Small intestine (tissue), 7 donors: ENCODE results near the gene PUSL1. TPM values are rescaled to one million over a fixed set of nuclear protein-coding genes. Genes with fewer than 3 reads are reported as not detected.
A peak's percentile ranks its signal among the peaks of the same experiment; 100 is the strongest.

Experiments
- DNase-seq, 2 donors: peaks; one replicate each; pipeline versions ENCODE4 v3.0.0 to v3.0.0-alpha.2; 2013
- FAIRE-seq: peaks from 2 replicates; lab custom pipeline; 2012; peaks lifted over from hg19 to GRCh38; lab: Jason Lieb, UNC
- H3K27ac ChIP-seq, 3 donors: one replicate each; pipeline ENCODE4 v1.5.1; 2013; ENCODE audit warnings: low read length in 2 of 3, mild to moderate bottlenecking in 2 of 3, control low read depth in 1 of 3, inconsistent platforms in 1 of 3, low read depth in 1 of 3, moderate library complexity in 1 of 3
- H3K27me3 ChIP-seq, 3 donors: one replicate each; pipeline ENCODE4 v1.6.1; 2013; ENCODE audit warnings: low read length in 3 of 3, inconsistent platforms in 1 of 3; ENCODE audit not compliant: control insufficient read depth in 3 of 3, insufficient read depth in 3 of 3
- H3K36me3 ChIP-seq, 3 donors: one replicate each; pipeline ENCODE4 v1.6.1; 2013; ENCODE audit warnings: low read length in 3 of 3, inconsistent platforms in 1 of 3, low read depth in 1 of 3, mild to moderate bottlenecking in 1 of 3, moderate library complexity in 1 of 3; ENCODE audit not compliant: control insufficient read depth in 3 of 3, insufficient read depth in 2 of 3
- H3K4me1 ChIP-seq, 3 donors: one replicate each; pipeline ENCODE4 v1.6.1; 2013; ENCODE audit warnings: low read length in 2 of 3, inconsistent platforms in 1 of 3, low read depth in 1 of 3, mild to moderate bottlenecking in 1 of 3, moderate library complexity in 1 of 3; ENCODE audit not compliant: control insufficient read depth in 3 of 3, insufficient read depth in 2 of 3
- H3K4me3 ChIP-seq, 3 donors: one replicate each; pipeline ENCODE4 v1.5.1; 2013; ENCODE audit warnings: low read length in 3 of 3, control low read depth in 1 of 3, inconsistent platforms in 1 of 3, low read depth in 1 of 3, mild to moderate bottlenecking in 1 of 3, moderate library complexity in 1 of 3
- H3K9me3 ChIP-seq, 2 donors: one replicate each; pipeline ENCODE4 v1.6.1; 2013; ENCODE audit warnings: low read depth in 1 of 2, low read length in 1 of 2; ENCODE audit not compliant: control insufficient read depth in 2 of 2, insufficient read depth in 1 of 2
- WGBS, 3 donors: extraction: QIAGEN DNeasy Blood & Tissue Kit; methylation state at CpG; one replicate each; pipeline ENCODE4 v1.1.7; 2013; 5-methylcytosine and 5-hydroxymethylcytosine counted together
- polyA plus RNA-seq, 4 donors: library from polyadenylated mRNA; stranded (reverse) in 3 of 4; unstranded in 1 of 4; fragments of 200-250 nt in 3 of 4; fragments of 120-200 nt in 1 of 4; gene quantifications; one replicate each; pipeline versions ENCODE4 v1.2.1 to v1.2.3, GENCODE V29; 2013
- donor health status: healthy with polysubstance abuse.
- donor health status: control.
- donor health status: control.
- donor health status: Bipolar disorder and iron deficiency.
- donor health status: healthy.

Gene PUSL1
- polyA plus RNA-seq, 4 donors: 15.0 to 22.7 (median 18.4) TPM

DNA sequence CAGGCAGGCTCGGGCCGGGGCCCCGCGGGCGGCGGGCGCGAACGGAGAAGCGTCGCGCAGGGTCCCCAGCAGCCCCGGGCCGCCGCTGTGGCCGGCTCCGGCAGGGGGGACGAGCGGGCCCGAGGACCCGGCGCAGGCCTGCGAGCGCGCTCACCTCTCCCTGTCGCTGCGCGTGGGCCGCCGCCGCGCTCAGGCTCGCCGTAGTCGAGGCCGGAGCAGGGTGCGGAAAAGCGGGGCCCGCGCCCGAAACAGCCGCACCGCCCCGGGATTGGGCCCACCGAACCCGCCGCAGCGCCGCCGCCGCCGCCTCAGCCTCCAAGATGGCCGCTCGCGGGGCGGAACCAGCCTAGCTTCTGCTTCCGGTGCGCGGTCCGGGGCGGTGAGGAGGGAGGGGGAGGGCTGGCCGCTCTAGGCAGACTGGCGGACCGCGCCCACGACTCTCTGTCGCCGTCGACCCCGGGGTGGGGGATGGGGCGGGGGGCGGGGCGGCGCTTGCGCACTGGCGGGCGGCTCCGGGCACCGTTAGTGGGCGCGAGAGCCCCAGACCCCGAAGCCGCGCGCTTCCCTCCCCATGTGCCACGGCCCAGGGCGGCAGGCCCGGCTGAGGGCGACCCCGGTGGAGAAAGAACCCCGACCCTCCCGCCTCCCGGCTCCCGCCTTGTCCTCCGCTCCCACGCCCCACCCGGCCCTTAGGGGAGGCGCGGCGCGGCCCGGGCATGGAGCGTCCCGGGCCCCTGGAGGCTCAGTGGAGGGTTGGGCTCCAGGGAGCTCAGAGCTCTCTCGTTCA is 34.7 kb upstream of the PUSL1 start, which contains the start of gene UBE2J2:
Gene UBE2J2 (minus strand): TSS at position 343 of the 787 bp plus-strand sequence. CDS start 5,862 bp downstream, outside the sequence.
- Histone ChIP-seq H3K36me3 (peaks cover 0 to 31% (median 0%) of the 10 kb centered on the region in 3 donors), H3K27ac (peak within 1 kb of the TSS; percentile 19 to 87 (median 86)), H3K27me3 (no peaks in the 10 kb centered on the region), H3K9me3 (no peaks in the 10 kb centered on the region), H3K4me1 (peaks cover 3 to 30% (median 10%) of the 10 kb centered on the region in 3 donors), H3K4me3 (peak within 1 kb of the TSS; percentile 75 to 97 (median 95))
- FAIRE-seq: no peak
- WGBS, 3 donors: 0% methylated on average over 47 to 105 of the region's 105 CpGs
- DNase-seq: peak; percentile 89 to 95

DNA sequence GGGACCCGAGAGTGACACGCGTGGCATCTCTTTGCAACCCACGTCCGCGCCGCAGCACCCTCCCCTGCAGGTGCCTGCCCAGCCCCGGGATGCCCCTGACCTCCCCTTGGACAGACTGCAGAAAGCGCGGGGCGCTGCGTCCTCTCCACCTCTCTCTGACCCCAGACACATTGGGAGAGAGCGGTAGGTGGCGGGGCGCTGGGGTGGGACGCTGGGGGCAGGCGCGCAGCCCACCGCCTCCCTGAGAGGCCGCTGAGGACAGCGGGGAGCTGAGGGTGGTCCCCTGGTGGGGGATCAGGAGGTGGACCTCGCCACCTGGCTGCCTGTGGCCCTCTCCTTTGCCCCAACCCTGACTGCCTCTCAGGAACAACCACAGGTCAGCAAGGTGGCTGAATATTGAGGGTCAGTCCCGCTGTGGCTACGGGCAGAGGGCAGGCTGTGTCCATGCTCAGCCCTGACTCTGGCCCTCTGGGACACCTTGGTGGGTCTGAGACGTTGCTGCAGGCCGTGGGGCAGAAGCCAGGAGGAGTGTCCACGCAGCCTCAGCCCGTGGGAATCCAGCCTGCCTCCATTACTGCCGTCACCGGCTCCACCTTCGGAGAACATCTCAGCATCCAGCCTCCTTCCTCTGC is 34.0 kb upstream of the PUSL1 start:
- H3K4me1 ChIP-seq: peaks cover 3 to 30% (median 10%) of the 10 kb centered on the region in 3 donors
- peak overlapping the region; percentile 70 to 97 (median 75) for H3K4me3 ChIP-seq
- peaks cover 0 to 25% (median 0%) of the 10 kb centered on the region in 3 donors for H3K36me3 ChIP-seq
- WGBS, 3 donors: 22 to 33% (median 25%) methylated on average over 24 to 31 of the region's 31 CpGs
- no peak for DNase-seq
- no peak for FAIRE-seq
- no peaks in the 10 kb centered on the region for H3K9me3 ChIP-seq
- no peaks in the 10 kb centered on the region for H3K27me3 ChIP-seq
- H3K27ac ChIP-seq: no peak overlapping the region

DNA sequence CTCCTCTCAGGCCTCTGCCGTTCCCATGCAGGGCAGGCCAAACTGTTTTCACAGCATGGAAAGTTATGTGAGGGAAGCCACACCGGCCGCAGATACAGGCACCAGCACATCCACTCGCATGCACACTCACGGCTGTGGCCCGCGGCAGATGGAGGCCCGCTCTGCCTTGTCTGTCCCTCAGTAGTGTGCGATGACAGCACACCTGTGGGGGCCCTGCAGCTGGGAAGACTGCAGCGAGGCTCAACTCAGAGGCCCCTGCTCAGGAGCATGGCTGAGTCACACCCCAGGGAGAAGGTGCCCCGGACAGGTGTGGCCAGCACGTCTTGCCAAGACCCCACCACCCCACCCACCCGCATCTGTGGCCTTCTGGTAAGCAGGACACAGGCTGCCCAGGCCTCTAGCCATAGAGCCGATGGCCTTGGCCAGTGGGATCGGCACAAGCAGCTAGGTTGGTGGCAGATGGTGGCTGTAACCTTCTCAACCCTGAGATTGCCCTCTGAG is 33.4 kb upstream of the PUSL1 start:
- no peaks in the 10 kb centered on the region for H3K27me3 ChIP-seq
- H3K4me3 ChIP-seq: no peak overlapping the region
- no peak overlapping the region for H3K27ac ChIP-seq
- H3K36me3 ChIP-seq: peaks cover 0 to 22% (median 0%) of the 10 kb centered on the region in 3 donors
- 83 to 89% (median 86%) methylated on average over 12 to 15 of the region's 15 CpGs for WGBS, 3 donors
- FAIRE-seq (no peak), DNase-seq (no peak)
- H3K4me1 ChIP-seq: peaks cover 3 to 30% (median 10%) of the 10 kb centered on the region in 3 donors
- H3K9me3 ChIP-seq: no peaks in the 10 kb centered on the region

DNA sequence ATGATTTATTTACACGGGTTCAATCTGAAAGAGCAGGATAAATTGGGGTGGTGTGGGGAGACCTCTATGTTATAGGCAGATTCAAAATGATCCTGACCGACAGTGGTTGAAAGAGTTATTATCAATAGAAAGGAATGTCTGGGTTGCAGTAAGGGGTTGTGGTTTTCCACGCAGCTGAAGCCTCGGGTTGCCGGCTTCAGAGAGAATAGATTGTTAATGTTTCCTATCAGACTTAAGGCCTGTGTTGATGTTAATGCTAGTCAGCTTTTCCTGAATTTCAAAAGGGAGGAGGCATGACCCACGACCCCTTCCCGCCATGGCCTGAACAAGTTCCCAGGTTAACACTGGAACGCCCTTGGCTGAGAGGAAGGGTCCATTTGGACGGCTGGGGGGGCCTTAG is 32.6 kb upstream of the PUSL1 start:
- Histone ChIP-seq H3K27ac (no peak overlapping the region), H3K27me3 (no peaks in the 10 kb centered on the region), H3K4me1 (peaks cover 2 to 31% (median 10%) of the 10 kb centered on the region in 3 donors), H3K4me3 (no peak overlapping the region), H3K36me3 (peaks cover 0 to 13% (median 0%) of the 10 kb centered on the region in 3 donors), H3K9me3 (no peaks in the 10 kb centered on the region)
- 74 to 83% (median 79%) methylated on average over 9 of the region's 9 CpGs for WGBS, 3 donors
- DNase-seq: no peak
- FAIRE-seq: no peak

DNA sequence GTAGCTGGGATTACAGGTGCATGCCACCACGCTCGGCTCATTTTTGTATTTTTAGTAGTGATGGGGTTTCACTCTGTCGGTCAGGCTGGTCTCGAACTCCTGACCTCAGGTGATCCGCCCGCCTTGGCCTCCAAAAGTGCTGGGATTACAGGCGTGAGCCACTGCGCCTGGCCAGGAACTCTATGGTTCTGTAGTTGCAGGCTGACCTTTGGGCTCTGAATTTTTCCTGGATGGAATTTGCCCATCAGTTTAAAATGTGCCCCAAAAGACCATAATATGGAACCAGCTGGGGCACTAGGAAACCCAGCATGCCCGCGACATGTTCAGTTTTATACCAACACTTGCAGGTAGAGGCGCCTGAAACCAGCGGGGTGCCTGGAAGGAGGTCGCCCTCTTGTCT is 29.8 kb upstream of the PUSL1 start:
- WGBS, 3 donors: 37 to 71% (median 56%) methylated on average over 13 of the region's 13 CpGs
- H3K4me1 ChIP-seq: peaks cover 2 to 32% (median 3%) of the 10 kb centered on the region in 3 donors
- FAIRE-seq: no peak

DNA sequence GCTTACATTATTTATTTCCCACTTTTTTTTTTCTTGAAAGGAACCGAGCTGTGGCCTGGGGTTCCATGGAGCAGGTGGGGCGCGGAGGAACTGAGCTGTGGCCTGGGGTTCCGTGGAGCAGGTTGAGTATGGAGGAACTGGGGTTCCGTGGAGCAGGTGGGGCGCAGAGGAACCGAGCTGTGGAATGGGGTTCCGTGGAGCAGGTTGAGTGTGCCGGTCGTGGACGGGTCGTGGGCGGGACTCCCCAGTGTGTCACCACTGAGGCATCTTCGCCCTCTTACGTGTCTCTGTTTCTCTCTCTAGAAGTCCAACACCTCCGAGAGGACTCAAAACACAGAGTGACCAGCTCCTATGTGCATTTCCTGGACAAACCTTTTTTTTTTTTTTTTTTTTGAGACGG is 29.4 kb upstream of the PUSL1 start:
- Histone ChIP-seq H3K9me3 (no peaks in the 10 kb centered on the region), H3K27me3 (no peaks in the 10 kb centered on the region), H3K27ac (no peak overlapping the region), H3K4me1 (peaks cover 2 to 31% (median 3%) of the 10 kb centered on the region in 3 donors), H3K36me3 (no peaks in the 10 kb centered on the region), H3K4me3 (no peak overlapping the region)
- 83 to 88% (median 86%) methylated on average over 15 to 16 of the region's 17 CpGs for WGBS, 3 donors
- FAIRE-seq: no peak
- no peak for DNase-seq

More for the DNA sequence above, 29.8 kb upstream of the PUSL1 start:
- Histone ChIP-seq H3K27me3 (no peaks in the 10 kb centered on the region), H3K36me3 (no peaks in the 10 kb centered on the region), H3K9me3 (no peaks in the 10 kb centered on the region), H3K27ac (no peak overlapping the region), H3K4me3 (no peak overlapping the region)
- DNase-seq: peak in 1 of 2 donors; percentile 59

DNA sequence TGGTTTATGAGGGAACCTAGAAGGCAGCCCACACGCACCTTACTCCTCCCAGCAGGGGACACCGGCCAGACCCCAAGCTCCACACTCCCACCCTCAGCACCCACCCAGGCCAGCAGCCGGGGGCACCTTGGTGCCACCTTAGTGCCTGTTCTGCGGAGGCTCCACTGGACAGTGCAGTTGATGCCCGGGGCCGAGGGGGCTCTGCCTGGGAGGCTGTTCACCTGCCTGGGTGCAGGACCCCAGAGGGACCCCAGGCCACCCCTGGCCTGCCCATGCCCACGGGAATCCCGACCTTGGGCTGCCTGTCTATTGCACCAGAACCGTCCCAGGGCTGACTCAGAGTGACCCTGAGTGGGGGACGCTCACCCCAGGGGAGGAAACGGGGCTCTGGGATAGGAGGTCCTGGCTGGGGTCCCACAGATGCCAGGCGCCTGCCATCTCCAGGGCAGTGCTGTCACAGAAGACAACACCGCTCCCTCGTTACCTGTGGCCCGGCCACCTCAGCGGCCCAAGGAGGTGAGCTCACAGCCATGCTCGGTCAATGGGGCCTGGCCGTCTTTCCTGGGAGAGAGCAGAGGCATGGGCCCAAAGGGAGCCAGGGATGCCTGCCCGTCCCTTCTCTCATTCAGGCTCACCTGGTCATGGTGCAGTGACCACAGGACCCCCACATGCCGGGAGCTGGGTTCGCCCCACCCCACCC is 27.5 kb upstream of the PUSL1 start:
- H3K4me3 ChIP-seq: no peak overlapping the region
- no peaks in the 10 kb centered on the region for H3K27me3 ChIP-seq
- H3K27ac ChIP-seq: peak overlapping the region; percentile 83 to 97 (median 92)
- DNase-seq: no peak
- no peaks in the 10 kb centered on the region for H3K36me3 ChIP-seq
- FAIRE-seq: no peak
- 77 to 87% (median 82%) methylated on average over 20 to 21 of the region's 21 CpGs for WGBS, 3 donors
- H3K4me1 ChIP-seq: peaks cover 2 to 24% (median 3%) of the 10 kb centered on the region in 3 donors
- H3K9me3 ChIP-seq: no peaks in the 10 kb centered on the region
